ENCODE data around the gene PRR30. TPM values are rescaled to one million over a fixed set of nuclear protein-coding genes. Genes with fewer than 3 reads are reported as not detected.

Gene PRR30
- total and polyA plus RNA-seq, 2 donors (not counting 1 experiment from before 2014, with no cell fraction given), result not detected

- Histone ChIP-seq H2AFZ (ENCODE audit: low read length) (no peak overlapping the region), H3K79me2 (ENCODE audit: control insufficient read depth, insufficient read depth, low read length) (peaks cover 15% of the 10 kb centered on the region), H3K4me1 (ENCODE audit: control insufficient read depth, extremely low read depth, insufficient read depth, low read length) (peaks cover 4% of the 10 kb centered on the region), H3K4me2 (ENCODE audit: extremely low read depth, insufficient read depth, low read length) (no peak overlapping the region), H3K27me3 (ENCODE audit: control insufficient read depth, insufficient read depth, low read length) (peaks cover 3% of the 10 kb centered on the region), H3K9ac (ENCODE audit: insufficient read depth, low read length) (no peak overlapping the region), H3K36me3 (ENCODE audit: control insufficient read depth, insufficient read depth, low read length) (peaks cover 3% of the 10 kb centered on the region), H3K9me3 (ENCODE audit: control insufficient read depth, insufficient read depth, low read depth, low read length) (no peaks in the 10 kb centered on the region), H3K4me3 (replicated peaks in 1 of 4; ENCODE audit: control extremely low read depth in 1 of 4, insufficient read depth in 1 of 4, low read depth in 3 of 4, low read length in 4 of 4) (no peak overlapping the region), H3K27ac (ENCODE audit: insufficient read depth, low read length) (no peak overlapping the region), H4K20me1 (ENCODE audit: control insufficient read depth, extremely low read depth, insufficient read depth, low read length) (no peaks in the 10 kb centered on the region)
- no peak for TF ChIP-seq CTCF (conservative IDR thresholded peaks at IDR 0.05 in 1 of 2, IDR thresholded peaks at IDR 0.05 in 1 of 2; ENCODE audit: low read depth in 1 of 2, low read length in 2 of 2)
- no peak for TF ChIP-seq EZH2 (IDR thresholded peaks at IDR 0.05; ENCODE audit: low read length, missing control alignments)
- no peak for DNase-seq (ENCODE audit: low read depth in 2 of 2)
Measured at GRCh38 chr2:27137322-27137935, 1.8 kb downstream of the PRR30 start.

- Histone ChIP-seq H3K9me3 (ENCODE audit: control insufficient read depth, insufficient read depth, low read depth, low read length) (no peaks in the 10 kb centered on the region), H3K36me3 (ENCODE audit: control insufficient read depth, insufficient read depth, low read length) (peaks cover 7% of the 10 kb centered on the region), H3K9ac (ENCODE audit: insufficient read depth, low read length) (no peak overlapping the region), H3K79me2 (ENCODE audit: control insufficient read depth, insufficient read depth, low read length) (peaks cover 15% of the 10 kb centered on the region), H2AFZ (ENCODE audit: low read length) (no peak overlapping the region), H4K20me1 (ENCODE audit: control insufficient read depth, extremely low read depth, insufficient read depth, low read length) (no peaks in the 10 kb centered on the region), H3K27me3 (ENCODE audit: control insufficient read depth, insufficient read depth, low read length) (peaks cover 2% of the 10 kb centered on the region), H3K4me1 (ENCODE audit: control insufficient read depth, extremely low read depth, insufficient read depth, low read length) (peaks cover 4% of the 10 kb centered on the region), H3K27ac (ENCODE audit: insufficient read depth, low read length) (no peak overlapping the region), H3K4me2 (ENCODE audit: extremely low read depth, insufficient read depth, low read length) (no peak overlapping the region), H3K4me3 (replicated peaks in 1 of 4; ENCODE audit: control extremely low read depth in 1 of 4, insufficient read depth in 1 of 4, low read depth in 3 of 4, low read length in 4 of 4) (no peak overlapping the region)
- DNase-seq (ENCODE audit: low read depth in 2 of 2), result no peak
- no peak for TF ChIP-seq EZH2 (IDR thresholded peaks at IDR 0.05; ENCODE audit: low read length, missing control alignments)
- TF ChIP-seq CTCF (conservative IDR thresholded peaks at IDR 0.05 in 1 of 2, IDR thresholded peaks at IDR 0.05 in 1 of 2; ENCODE audit: low read depth in 1 of 2, low read length in 2 of 2), result no peak
Measured at GRCh38 chr2:27136751-27137150, 2.5 kb downstream of the PRR30 start.

DNA sequence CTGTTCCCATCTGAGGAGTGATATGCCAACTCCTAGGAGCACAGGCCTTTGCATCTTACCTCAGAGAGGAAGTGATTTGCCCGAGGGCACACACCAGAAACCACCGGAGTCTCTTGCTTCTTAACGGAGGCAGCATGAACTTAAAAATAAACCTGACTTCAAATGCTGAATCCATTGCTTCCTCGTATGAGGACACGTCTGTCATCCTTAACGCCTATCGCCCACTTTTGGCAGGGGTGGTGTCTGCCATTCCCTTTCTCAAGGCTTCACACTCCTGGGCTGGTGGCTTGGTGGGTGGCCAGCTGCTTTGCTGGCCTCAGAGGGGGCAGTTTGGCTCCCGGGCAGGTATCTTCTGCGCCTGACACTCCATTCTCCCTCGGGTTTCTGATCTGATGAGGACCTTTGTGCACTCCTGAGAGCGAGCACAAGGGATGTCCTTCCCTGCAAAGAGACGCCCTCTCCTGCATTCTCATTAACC is 3.7 kb downstream of the PRR30 start:
- Histone ChIP-seq H3K4me2 (ENCODE audit: extremely low read depth, insufficient read depth, low read length) (no peak overlapping the region), H3K36me3 (ENCODE audit: control insufficient read depth, insufficient read depth, low read length) (peaks cover 14% of the 10 kb centered on the region), H3K9ac (ENCODE audit: insufficient read depth, low read length) (no peak overlapping the region), H2AFZ (ENCODE audit: low read length) (no peak overlapping the region), H3K27ac (ENCODE audit: insufficient read depth, low read length) (no peak overlapping the region), H4K20me1 (ENCODE audit: control insufficient read depth, extremely low read depth, insufficient read depth, low read length) (no peaks in the 10 kb centered on the region), H3K4me3 (replicated peaks in 1 of 4; ENCODE audit: control extremely low read depth in 1 of 4, insufficient read depth in 1 of 4, low read depth in 3 of 4, low read length in 4 of 4) (no peak overlapping the region), H3K27me3 (ENCODE audit: control insufficient read depth, insufficient read depth, low read length) (peaks cover 2% of the 10 kb centered on the region), H3K4me1 (ENCODE audit: control insufficient read depth, extremely low read depth, insufficient read depth, low read length) (peaks cover 4% of the 10 kb centered on the region), H3K9me3 (ENCODE audit: control insufficient read depth, insufficient read depth, low read depth, low read length) (no peaks in the 10 kb centered on the region), H3K79me2 (ENCODE audit: control insufficient read depth, insufficient read depth, low read length) (peaks cover 15% of the 10 kb centered on the region)
- DNase-seq (ENCODE audit: low read depth in 2 of 2), result no peak
- TF ChIP-seq CTCF (conservative IDR thresholded peaks at IDR 0.05 in 1 of 2, IDR thresholded peaks at IDR 0.05 in 1 of 2; ENCODE audit: low read depth in 1 of 2, low read length in 2 of 2) (no peak), EZH2 (IDR thresholded peaks at IDR 0.05; ENCODE audit: low read length, missing control alignments) (no peak)
